H1 (cell line): ENCODE data around the gene STIM1. TPM values are rescaled to one million over a fixed set of nuclear protein-coding genes. Genes with fewer than 3 reads are reported as not detected.

ENCODE experiments used
- CTCF ChIA-PET: fragments of 300-600 bp; sonication (Branson Sonifier 250); formaldehyde crosslinking; loops from one replicate; lab custom pipeline; 2021; ENCODE audit not compliant: partially characterized antibody; lab: Charles Lee
- POLR2A ChIA-PET: fragments of 300-600 bp; sonication (Branson Sonifier 250); formaldehyde crosslinking; loops from one replicate; lab custom pipeline; 2021; ENCODE audit warnings: inconsistent platforms; ENCODE audit not compliant: partially characterized antibody; lab: Charles Lee
- DNase-seq, 2 experiments: peaks; one replicate each; pipeline versions ENCODE4 v3.0.0 to v3.0.0-alpha.2; 2010 to 2022; ENCODE audit warnings: low spot score in 2 of 2, low read depth in 1 of 2, mixed read lengths in 1 of 2
- FAIRE-seq: peaks from 2 replicates; lab custom pipeline; 2011; peaks lifted over from hg19 to GRCh38; lab: Jason Lieb, UNC
- H2AFZ ChIP-seq: 2 replicates; pipeline ENCODE4 v1.8.1; 2012; ENCODE audit warnings: low read length, inconsistent platforms
- H2AK5ac ChIP-seq: 2 replicates; pipeline ENCODE4 v1.6.1; 2013; ENCODE audit warnings: low read depth, low read length
- H2BK120ac ChIP-seq: replicated peaks from 2 replicates; pipeline ENCODE3; 2013; ENCODE audit warnings: low read depth, low read length, inconsistent platforms
- H2BK12ac ChIP-seq: 2 replicates; pipeline ENCODE4 v1.6.1; 2013; ENCODE audit warnings: low read depth, low read length
- H2BK15ac ChIP-seq: 2 replicates; pipeline ENCODE4 v1.6.1; 2013; ENCODE audit warnings: low read length
- H2BK20ac ChIP-seq: 2 replicates; pipeline ENCODE4 v1.6.1; 2013; ENCODE audit warnings: low read length
- H2BK5ac ChIP-seq: 2 replicates; pipeline ENCODE4 v1.6.1; 2013; ENCODE audit warnings: low read depth, low read length
- H3K14ac ChIP-seq: 2 replicates; pipeline ENCODE4 v1.6.1; 2013; ENCODE audit warnings: inconsistent platforms; ENCODE audit not compliant: insufficient read length
- H3K18ac ChIP-seq: 2 replicates; pipeline ENCODE4 v1.6.1; 2013; ENCODE audit warnings: low read length; ENCODE audit errors: extremely low read depth
- H3K23ac ChIP-seq: 2 replicates; pipeline ENCODE4 v1.6.1; 2013; ENCODE audit warnings: inconsistent platforms; ENCODE audit not compliant: insufficient read length
- H3K23me2 ChIP-seq: 2 replicates; pipeline ENCODE4 v1.6.1; 2013; ENCODE audit warnings: low read depth, low read length
- H3K27ac ChIP-seq: 2 replicates; pipeline ENCODE4 v1.6.1; 2011; ENCODE audit warnings: low read depth, low read length, inconsistent platforms
- H3K27me3 ChIP-seq, 4 experiments: replicated peaks in 1 of 4; 1 replicate in 1 of 4; 2 replicates in 3 of 4; pipeline versions ENCODE4 v1.6.1 to v1.8.1; 2011 to 2013; ENCODE audit warnings: low read length in 3 of 4, mild to moderate bottlenecking in 3 of 4, inconsistent platforms in 2 of 4, mixed read lengths in 2 of 4, moderate library complexity in 1 of 4; ENCODE audit not compliant: control insufficient read depth in 3 of 4, insufficient read depth in 3 of 4; ENCODE audit errors: extremely low read depth in 1 of 4
- H3K36me3 ChIP-seq, 4 experiments: 2 replicates each; pipeline versions ENCODE4 v1.6.1 to v1.8.1; 2011 to 2013; ENCODE audit warnings: mild to moderate bottlenecking in 4 of 4, low read length in 3 of 4, moderate library complexity in 2 of 4, control low read depth in 1 of 4, inconsistent platforms in 1 of 4; ENCODE audit not compliant: insufficient read depth in 4 of 4, control insufficient read depth in 2 of 4
- H3K4ac ChIP-seq: replicated peaks from 2 replicates; pipeline ENCODE3; 2013; ENCODE audit warnings: low read length, low read depth, mixed read lengths, inconsistent platforms; ENCODE audit not compliant: insufficient read length
- H3K4me1 ChIP-seq, 4 experiments: replicated peaks in 1 of 4; 1 replicate in 1 of 4; 2 replicates in 3 of 4; pipeline versions ENCODE4 v1.6.1 to v1.8.1; 2011 to 2013; ENCODE audit warnings: low read length in 3 of 4, inconsistent platforms in 2 of 4, mixed read lengths in 1 of 4; ENCODE audit not compliant: insufficient read depth in 4 of 4, control insufficient read depth in 3 of 4
- H3K4me2 ChIP-seq, 2 experiments: 2 replicates each; pipeline versions ENCODE4 v1.6.1 to v1.8.1; 2011 to 2013; ENCODE audit warnings: low read depth in 2 of 2, low read length in 2 of 2, control low read depth in 1 of 2, inconsistent platforms in 1 of 2, mild to moderate bottlenecking in 1 of 2; ENCODE audit not compliant: insufficient read depth in 1 of 2
- H3K4me3 ChIP-seq, 4 experiments: fragments of 200-600, 300-600 bp in 1 of 4; sonication (generic), shearing (Covaris generic), sonication (Bioruptor Twin) in 1 of 4; 2 replicates each; pipeline versions ENCODE4 v1.5.1 to v1.8.1; 2011 to 2016; ENCODE audit warnings: low read length in 4 of 4, low read depth in 3 of 4, control low read depth in 2 of 4, inconsistent platforms in 2 of 4, mild to moderate bottlenecking in 2 of 4, mixed read lengths in 1 of 4, moderate library complexity in 1 of 4; ENCODE audit not compliant: insufficient read depth in 2 of 4; ENCODE audit errors: extremely low read depth in 1 of 4
- H3K56ac ChIP-seq: replicated peaks from 2 replicates; pipeline ENCODE3; 2013; ENCODE audit warnings: low read depth, mild to moderate bottlenecking, mixed read lengths, low read length, inconsistent platforms; ENCODE audit not compliant: insufficient read length
- H3K79me1 ChIP-seq: 2 replicates; pipeline ENCODE4 v1.6.1; 2013; ENCODE audit warnings: low read depth, low read length, control low read depth
- H3K79me2 ChIP-seq, 2 experiments: 2 replicates each; pipeline versions ENCODE4 v1.6.1 to v1.8.1; 2012 to 2013; ENCODE audit warnings: low read length in 2 of 2, mild to moderate bottlenecking in 2 of 2, inconsistent platforms in 1 of 2; ENCODE audit not compliant: insufficient read depth in 2 of 2, control insufficient read depth in 1 of 2
- H3K9ac ChIP-seq, 4 experiments: replicated peaks in 1 of 4; 1 replicate in 1 of 4; 2 replicates in 3 of 4; pipeline versions ENCODE4 v1.6.1 to v1.8.1; 2011 to 2013; ENCODE audit warnings: low read depth in 3 of 4, low read length in 3 of 4, control low read depth in 2 of 4, mild to moderate bottlenecking in 2 of 4, moderate library complexity in 2 of 4, inconsistent platforms in 1 of 4; ENCODE audit errors: extremely low read depth in 1 of 4
- H3K9me3 ChIP-seq, 2 experiments: 2 replicates each; pipeline versions ENCODE4 v1.6.1 to v1.8.1; 2012 to 2013; ENCODE audit warnings: mild to moderate bottlenecking in 2 of 2, moderate library complexity in 2 of 2, control low read depth in 1 of 2, inconsistent platforms in 1 of 2, low read depth in 1 of 2, low read length in 1 of 2, mixed read lengths in 1 of 2; ENCODE audit not compliant: insufficient read depth in 2 of 2
- H4K20me1 ChIP-seq, 2 experiments: replicated peaks in 1 of 2; 2 replicates each; pipeline versions ENCODE3 to v1.8.1; 2011 to 2013; ENCODE audit warnings: inconsistent platforms in 2 of 2, low read length in 2 of 2, mild to moderate bottlenecking in 1 of 2; ENCODE audit not compliant: insufficient read depth in 2 of 2, control insufficient read depth in 1 of 2
- H4K5ac ChIP-seq: 2 replicates; pipeline ENCODE4 v1.6.1; 2013; ENCODE audit warnings: low read length, low read depth, mixed read lengths, inconsistent platforms; ENCODE audit not compliant: insufficient read length
- H4K8ac ChIP-seq: 2 replicates; pipeline ENCODE4 v1.8.0; 2013; ENCODE audit warnings: mild to moderate bottlenecking, moderate library complexity, low read length, inconsistent platforms; ENCODE audit not compliant: insufficient read depth; ENCODE audit errors: extremely low read depth
- H4K91ac ChIP-seq: replicated peaks from 2 replicates; pipeline ENCODE3; 2013; ENCODE audit warnings: low read length, mixed read lengths, inconsistent platforms; ENCODE audit not compliant: insufficient read length
- SIRT6 ChIP-seq: IDR thresholded peaks from one replicate; pipeline ENCODE4 v1.7.1; 2012; ENCODE audit warnings: low read length, inconsistent platforms
- WGBS, 2 experiments: shearing (Covaris generic) in 1 of 2; methylation state at CpG; one replicate each; pipeline versions ENCODE4 v1.1.6 to v1.1.7; 2013 to 2015; ENCODE audit warnings: low lambda C conversion rate in 2 of 2, mixed read lengths in 2 of 2, inconsistent platforms in 1 of 2, low coverage in 1 of 2, missing lambda C conversion rate in 1 of 2; ENCODE audit not compliant: insufficient replicate concordance in 2 of 2, insufficient coverage in 1 of 2, insufficient read length in 1 of 2; ENCODE audit errors: extremely low coverage in 1 of 2, missing lambda C conversion rate in 1 of 2; 5-methylcytosine and 5-hydroxymethylcytosine counted together
- polyA plus RNA-seq, 7 experiments: library from polyadenylated mRNA; depleted of rRNA in 3 of 7; stranded (reverse) in 5 of 7; unstranded in 2 of 7; fragments of >200 nt in 5 of 7; fragments of 200-250 nt in 2 of 7; gene quantifications; 1 replicate in 5 of 7; 2 replicates in 1 of 7; 4 replicates in 1 of 7; pipeline versions ENCODE4 v1.2.1 to v1.2.3, GENCODE V29; 2011 to 2013; ENCODE audit warnings: missing spikeins in 2 of 7, mixed read lengths in 2 of 7
- total RNA-seq: library from RNA; stranded (reverse); fragmentation: NEBNext Ultra II Directional; extraction: Animal tissue kit (Norgen Biotek cat#: 25700); gene quantifications from 2 replicates; pipeline ENCODE4 v1.2.1, GENCODE V29; 2021

STIM1 gene
- total and polyA plus RNA-seq, 2 of the 8 experiments (the other 6 are each of a cell fraction or from before 2014, with no cell fraction given): 11.1 to 12.2 TPM

DNA sequence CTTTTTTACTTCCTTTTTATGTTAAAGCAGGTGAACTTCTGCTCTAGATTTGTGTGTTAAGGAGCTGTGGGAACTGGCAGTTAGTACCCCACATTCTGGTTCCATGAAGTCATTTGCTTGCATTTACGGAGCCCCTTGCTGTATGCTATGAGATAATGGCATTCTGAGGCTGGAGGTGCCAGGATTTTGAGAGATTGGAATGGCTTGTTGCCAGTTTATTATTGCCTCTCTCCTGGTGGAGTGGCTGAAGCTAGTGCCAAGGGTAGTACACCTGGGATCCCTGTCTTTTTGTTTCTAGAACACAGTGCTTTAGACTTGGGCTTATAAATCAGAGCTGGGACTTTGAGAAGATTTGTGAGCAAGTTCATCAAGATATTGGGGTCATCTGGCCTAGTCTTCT is 73.8 kb downstream of the STIM1 start:
- Histone ChIP-seq H3K9ac (no peak overlapping the region), H2BK12ac (no peak overlapping the region), H2BK20ac (no peak overlapping the region), H2BK15ac (no peak overlapping the region), H3K79me1 (no peaks in the 10 kb centered on the region), H3K27ac (no peak overlapping the region), H2BK5ac (no peak overlapping the region), H3K23me2 (no peaks in the 10 kb centered on the region), H4K91ac (no peak overlapping the region), H3K18ac (no peak overlapping the region), H2AFZ (no peak overlapping the region), H2BK120ac (no peak overlapping the region), H3K36me3 (no peaks in the 10 kb centered on the region), H3K79me2 (no peaks in the 10 kb centered on the region), H3K23ac (no peak overlapping the region), H3K9me3 (no peaks in the 10 kb centered on the region), H3K27me3 (no peaks in the 10 kb centered on the region), H3K56ac (no peak overlapping the region), H4K20me1 (peaks cover 0 to 2% of the 10 kb centered on the region in 2 experiments), H3K14ac (no peak overlapping the region), H3K4me2 (no peak overlapping the region)
- POLR2A ChIA-PET: no interaction called here
- 100% methylated on average over 1 of the region's 1 CpG; no CpG with 5 or more reads in 1 of the 2 experiments for WGBS, 2 experiments
- no peak for DNase-seq
- no peak for FAIRE-seq
- no peak for TF ChIP-seq SIRT6
- TF ChIP-seq, all 59 proteins: peak for 0
- H3K4ac ChIP-seq: no peak overlapping the region
- H2AK5ac ChIP-seq: no peak overlapping the region
- CTCF ChIA-PET: interaction anchor here (1.3 kb wide), 1 partner anchor 80 kb away, joined by 4 read pairs; no protein-coding TSS in a partner anchor
- H4K8ac ChIP-seq: no peak overlapping the region
- no peaks in the 10 kb centered on the region for H3K4me1 ChIP-seq
- no peak overlapping the region for H3K4me3 ChIP-seq
- no peak overlapping the region for H4K5ac ChIP-seq
